HepG2 (cell line): ENCODE measurements around the gene RHOT2. TPM values are rescaled to one million over a fixed set of nuclear protein-coding genes. Genes with fewer than 3 reads are reported as not detected.

Source experiments
- ATF7-NPFF ChIP-seq: sonication (generic); formaldehyde crosslinking; IDR thresholded peaks from 2 replicates; pipeline ENCODE4 v1.8.1; 2023; ENCODE audit warnings: mild to moderate bottlenecking, low read depth, missing genetic modification reagents, moderate library complexity
- ATRX ChIP-seq: sonication (generic); formaldehyde crosslinking; IDR thresholded peaks from 2 replicates; pipeline ENCODE4 v1.4.0; 2020; ENCODE audit warnings: missing genetic modification reagents, borderline replicate concordance
- CCAR2 ChIP-seq: fragments of 200-400 bp; formaldehyde crosslinking; optimal IDR thresholded peaks from 2 replicates; pipeline ENCODE3; 2018; ENCODE audit warnings: low read depth, mild to moderate bottlenecking, low read length, moderate library complexity
- CTCF ChIP-seq: sonication (generic); formaldehyde crosslinking; IDR thresholded peaks from 2 replicates; pipeline ENCODE4 v1.5.0; 2020; ENCODE audit warnings: mild to moderate bottlenecking, missing genetic modification reagents, moderate library complexity
- GFI1 ChIP-seq: sonication (generic); formaldehyde crosslinking; IDR thresholded peaks from 2 replicates; pipeline ENCODE4 v1.5.0; 2020; ENCODE audit warnings: missing genetic modification reagents, mild to moderate bottlenecking, borderline replicate concordance
- HNRNPUL1 ChIP-seq: fragments of 200-400 bp; formaldehyde crosslinking; IDR thresholded peaks from 2 replicates; pipeline ENCODE4 v1.6.1; 2017; ENCODE audit warnings: low read depth, mild to moderate bottlenecking, low read length, moderate library complexity
- IRX3 ChIP-seq: sonication (generic); formaldehyde crosslinking; IDR thresholded peaks from 2 replicates; pipeline ENCODE4 v1.8.1; 2023; ENCODE audit warnings: mild to moderate bottlenecking, low read depth, missing genetic modification reagents, borderline replicate concordance
- KDM5A ChIP-seq: fragments of 200-600 bp; sonication (generic); IDR thresholded peaks from 2 replicates; pipeline ENCODE4 v1.7.0; 2018; ENCODE audit warnings: antibody characterized with exemption, mild to moderate bottlenecking, low read length, borderline replicate concordance
- KLF9 ChIP-seq: IDR thresholded peaks from 2 replicates; pipeline ENCODE4 v1.6.1; 2016; ENCODE audit warnings: low read depth
- NFATC3 ChIP-seq: sonication (generic); formaldehyde crosslinking; IDR thresholded peaks from 2 replicates; pipeline ENCODE4 v1.5.1; 2020; ENCODE audit warnings: mild to moderate bottlenecking, missing genetic modification reagents
- NFIC ChIP-seq: IDR thresholded peaks from 2 replicates; pipeline ENCODE4 v1.6.1; 2012; ENCODE audit warnings: mild to moderate bottlenecking, low read length, inconsistent platforms
- NR2C2 ChIP-seq: sonication (generic); formaldehyde crosslinking; IDR thresholded peaks from 2 replicates; pipeline ENCODE4 v1.4.0; 2020; ENCODE audit warnings: missing genetic modification reagents, mild to moderate bottlenecking, moderate library complexity, borderline replicate concordance
- PAWR ChIP-seq: sonication (generic); formaldehyde crosslinking; IDR thresholded peaks from 2 replicates; pipeline ENCODE4 v1.4.0; 2020; ENCODE audit warnings: missing genetic modification reagents, mild to moderate bottlenecking, borderline replicate concordance
- SETDB1 ChIP-seq: sonication (generic); formaldehyde crosslinking; IDR thresholded peaks from 2 replicates; pipeline ENCODE4 v1.5.1; 2020; ENCODE audit warnings: missing genetic modification reagents, mild to moderate bottlenecking, borderline replicate concordance
- SMAD9 ChIP-seq: sonication (generic); formaldehyde crosslinking; IDR thresholded peaks from 2 replicates; pipeline ENCODE4 v1.5.1; 2020; ENCODE audit warnings: mild to moderate bottlenecking, missing genetic modification reagents
- STAT6 ChIP-seq: sonication (generic); formaldehyde crosslinking; IDR thresholded peaks from 2 replicates; pipeline ENCODE4 v1.4.0; 2020; ENCODE audit warnings: missing genetic modification reagents, mild to moderate bottlenecking, borderline replicate concordance
- TAF1 ChIP-seq: sonication (generic); formaldehyde crosslinking; IDR thresholded peaks from 2 replicates; pipeline ENCODE4 v1.4.0; 2020; ENCODE audit warnings: missing genetic modification reagents
- TEAD3 ChIP-seq: optimal IDR thresholded peaks from 2 replicates; pipeline ENCODE3; 2016; ENCODE audit warnings: borderline replicate concordance
- ZBTB21 ChIP-seq: sonication (generic); formaldehyde crosslinking; IDR thresholded peaks from 2 replicates; pipeline ENCODE4 v1.4.0; 2020; ENCODE audit warnings: missing genetic modification reagents
- ZC3H13 ChIP-seq: sonication (generic); formaldehyde crosslinking; IDR thresholded peaks from 2 replicates; pipeline ENCODE4 v1.8.1; 2023; ENCODE audit warnings: mild to moderate bottlenecking, missing genetic modification reagents, moderate library complexity
- ZFAT ChIP-seq: sonication (generic); formaldehyde crosslinking; conservative IDR thresholded peaks from 2 replicates; pipeline ENCODE4 v1.8.1; 2023; ENCODE audit warnings: missing genetic modification reagents, inconsistent platforms
- ZMYM4 ChIP-seq: sonication (generic); formaldehyde crosslinking; IDR thresholded peaks from 2 replicates; pipeline ENCODE4 v1.8.1; 2023; ENCODE audit warnings: mild to moderate bottlenecking, missing genetic modification reagents
- ZNF264 ChIP-seq: sonication (generic); formaldehyde crosslinking; IDR thresholded peaks from 2 replicates; pipeline ENCODE4 v1.4.0; 2020; ENCODE audit warnings: missing genetic modification reagents
- ZNF296 ChIP-seq: sonication (generic); formaldehyde crosslinking; conservative IDR thresholded peaks from 2 replicates; pipeline ENCODE4 v1.5.0; 2020; ENCODE audit warnings: mild to moderate bottlenecking, missing genetic modification reagents
- ZNF557 ChIP-seq: sonication (generic); formaldehyde crosslinking; IDR thresholded peaks from 2 replicates; pipeline ENCODE4 v1.4.0; 2020; ENCODE audit warnings: missing genetic modification reagents
- ZNF563 ChIP-seq: sonication (generic); formaldehyde crosslinking; IDR thresholded peaks from 2 replicates; pipeline ENCODE4 v1.8.0; 2022; ENCODE audit warnings: mild to moderate bottlenecking, moderate library complexity, missing genetic modification reagents
- ZNF720 ChIP-seq: sonication (generic); formaldehyde crosslinking; IDR thresholded peaks from 2 replicates; pipeline ENCODE4 v1.4.0; 2020; ENCODE audit warnings: missing genetic modification reagents
- ZNF761 ChIP-seq: sonication (generic); formaldehyde crosslinking; conservative IDR thresholded peaks from 2 replicates; pipeline ENCODE4 v1.4.0; 2020; ENCODE audit warnings: mild to moderate bottlenecking, missing genetic modification reagents
- ZSCAN31 ChIP-seq: sonication (generic); formaldehyde crosslinking; IDR thresholded peaks from 2 replicates; pipeline ENCODE4 v1.5.0; 2020; ENCODE audit warnings: low read depth, mild to moderate bottlenecking, missing genetic modification reagents
- polyA plus RNA-seq, 8 experiments: library from polyadenylated mRNA; depleted of rRNA in 3 of 8; stranded (reverse) in 7 of 8; unstranded in 1 of 8; fragments of >200 nt; fragmentation: Illumina TruSeq in 4 of 8; extraction: Trizol in 4 of 8; gene quantifications; 2 replicates each; pipeline versions ENCODE4 v1.2.1 to v1.2.3, GENCODE V29; 2011 to 2016; ENCODE audit warnings: low read depth in 4 of 8, missing spikeins in 1 of 8, mixed read lengths in 1 of 8; ENCODE audit not compliant: insufficient read depth in 1 of 8
- total RNA-seq, 5 experiments: library from RNA; depleted of rRNA; stranded (reverse); fragments of >200 nt; fragmentation: Illumina TruSeq; extraction: Trizol; gene quantifications; 2 replicates each; pipeline ENCODE4 v1.2.3, GENCODE V29; 2016; ENCODE audit warnings: low read depth in 1 of 5

Gene RHOT2
- total and polyA plus RNA-seq, 2 of the 13 experiments (the other 11 are each of a cell fraction or from before 2014, with no cell fraction given): 63.6 to 76.9 TPM

GRCh38 chr16:648071-648780 is 19.7 kb upstream of the RHOT2 start (continued):
- TF ChIP-seq TAF1 (CRISPR knock-in tag) (no peak; the same call in 1 of the 2 replicates), ZBTB21 (CRISPR knock-in tag) (no peak), ZSCAN31 (CRISPR knock-in tag) (no peak; the same call in 1 of the 2 replicates), GFI1 (CRISPR knock-in tag) (no peak), ZFAT (no peak), ZNF264 (CRISPR knock-in tag) (0 out of 2 replicates have a peak, but pooled peaks have one; percentile 45), IRX3 (0 out of 2 replicates have a peak, but pooled peaks have one; percentile 52), ZNF296 (no peak; the same call in 1 of the 2 replicates), HNRNPUL1 (no peak), KDM5A (no peak), NR2C2 (CRISPR knock-in tag) (no peak), SETDB1 (CRISPR knock-in tag) (no peak), ZC3H13 (no peak), ZNF563 (CRISPR knock-in tag) (no peak), ZNF761 (CRISPR knock-in tag) (no peak), NFATC3 (CRISPR knock-in tag) (no peak), STAT6 (CRISPR knock-in tag) (no peak), CCAR2 (no peak), PAWR (CRISPR knock-in tag) (no peak), ZMYM4 (0 out of 2 replicates have a peak, but pooled peaks have one; percentile 39), ZNF720 (CRISPR knock-in tag) (no peak), TEAD3 (CRISPR knock-in tag) (peak; percentile 56), NFIC (0 out of 2 replicates have a peak, but pooled peaks have one; percentile 23), SMAD9 (no peak), ZNF557 (no peak), ATF7-NPFF (CRISPR knock-in tag) (no peak), ATRX (CRISPR knock-in tag) (no peak), KLF9 (CRISPR knock-in tag) (no peak), CTCF (CRISPR knock-in tag) (peak; percentile 93)
